GM23338 (cell line): ENCODE results near the gene TERC. TPM values are rescaled to one million over a fixed set of nuclear protein-coding genes. Genes with fewer than 3 reads are reported as not detected.

Experiments
- ATAC-seq: fragments of 200-7000 bp; cut with Tn5 transposase; 3 replicates; pipeline ENCODE4 v1.9.1; 2020
- DNase-seq: peaks from one replicate; pipeline ENCODE4 v3.0.0-alpha.2; 2015; ENCODE audit warnings: low spot score
- H2AFZ ChIP-seq: fragments of 200-600 bp; sonication (generic); 2 replicates; pipeline ENCODE4 v1.8.0; 2016; ENCODE audit warnings: antibody characterized with exemption, mild to moderate bottlenecking, moderate library complexity
- H3F3A ChIP-seq: fragments of 200-600 bp; sonication (generic); replicated peaks from 2 replicates; pipeline ENCODE4 v1.8.0; 2017; ENCODE audit warnings: antibody characterized with exemption, mixed run types, low read depth
- H3K27ac ChIP-seq: fragments of 200-600 bp; sonication (generic); 2 replicates; pipeline ENCODE4 v1.6.1; 2016; ENCODE audit warnings: low read depth
- H3K27me3 ChIP-seq: fragments of 200-600 bp; sonication (generic); 2 replicates; pipeline ENCODE4 v1.8.0; 2016; ENCODE audit warnings: mild to moderate bottlenecking, mixed run types, moderate library complexity; ENCODE audit not compliant: insufficient read depth
- H3K36me3 ChIP-seq: fragments of 200-600 bp; sonication (generic); 2 replicates; pipeline ENCODE4 v1.8.0; 2016; ENCODE audit warnings: mild to moderate bottlenecking; ENCODE audit not compliant: insufficient read depth
- H3K4me1 ChIP-seq: fragments of 200-600 bp; sonication (generic); 2 replicates; pipeline ENCODE4 v1.8.0; 2016; ENCODE audit warnings: mild to moderate bottlenecking, moderate library complexity; ENCODE audit not compliant: insufficient read depth
- H3K4me2 ChIP-seq: fragments of 200-600 bp; sonication (generic); 2 replicates; pipeline ENCODE4 v1.7.1; 2017; ENCODE audit warnings: mixed run types
- H3K4me3 ChIP-seq: fragments of 200-600 bp; sonication (generic); 2 replicates; pipeline ENCODE4 v1.6.1; 2016; ENCODE audit warnings: mixed run types
- H3K79me2 ChIP-seq: fragments of 200-600 bp; sonication (generic); replicated peaks from 2 replicates; pipeline ENCODE4 v1.8.0; 2017; ENCODE audit warnings: mild to moderate bottlenecking; ENCODE audit not compliant: insufficient read depth
- H3K9me2 ChIP-seq: fragments of 200-600 bp; sonication (generic); 2 replicates; pipeline ENCODE4 v1.8.0; 2017; ENCODE audit not compliant: insufficient read depth
- H4K20me1 ChIP-seq: fragments of 200-600 bp; sonication (generic); replicated peaks from 2 replicates; pipeline ENCODE4 v1.8.0; 2017; ENCODE audit warnings: mild to moderate bottlenecking; ENCODE audit not compliant: insufficient read depth
- H3K27ac Mint-ChIP-seq: 2 replicates; pipeline ENCODE4 v1.8.0; 2020; ENCODE audit warnings: inconsistent platforms, mild to moderate bottlenecking, moderate library complexity, mixed read lengths
- H3K27me3 Mint-ChIP-seq: 3 replicates; pipeline ENCODE4 v1.8.0; 2022; ENCODE audit warnings: low read depth, mild to moderate bottlenecking, moderate library complexity, mixed read lengths, inconsistent platforms; ENCODE audit not compliant: insufficient read depth, poor library complexity
- H3K36me3 Mint-ChIP-seq: 3 replicates; pipeline ENCODE4 v1.8.0; 2021; ENCODE audit warnings: low read depth, mild to moderate bottlenecking, inconsistent platforms, moderate library complexity, mixed read lengths
- H3K4me1 Mint-ChIP-seq: 3 replicates; pipeline ENCODE4 v1.8.0; 2020; ENCODE audit warnings: mild to moderate bottlenecking, inconsistent platforms, mixed read lengths
- H3K4me3 Mint-ChIP-seq: 3 replicates; pipeline ENCODE4 v1.8.0; 2021; ENCODE audit warnings: moderate library complexity, mild to moderate bottlenecking, inconsistent platforms, mixed read lengths
- H3K9me3 Mint-ChIP-seq: 3 replicates; pipeline ENCODE4 v1.8.0; 2020; ENCODE audit warnings: moderate library complexity, mild to moderate bottlenecking, inconsistent platforms, mixed read lengths
- CREB1 ChIP-seq: fragments of 250-450 bp; sonication (Bioruptor Pico); IDR thresholded peaks from 2 replicates; pipeline ENCODE4 v1.5.0; 2020; ENCODE audit warnings: low read depth, mild to moderate bottlenecking, moderate library complexity
- EZH2 ChIP-seq: fragments of 200-600 bp; sonication (generic); IDR thresholded peaks from one replicate; pipeline ENCODE4 v1.8.0; 2017; ENCODE audit warnings: antibody characterized with exemption, mild to moderate bottlenecking, low read depth; ENCODE audit not compliant: unreplicated experiment
- EZH2phosphoT487 ChIP-seq: fragments of 200-600 bp; sonication (generic); IDR thresholded peaks from one replicate; pipeline ENCODE4 v1.8.1; 2018; ENCODE audit warnings: antibody characterized with exemption; ENCODE audit not compliant: unreplicated experiment
- JUNB ChIP-seq: IDR thresholded peaks from one replicate; pipeline ENCODE4 v1.6.1; 2016; ENCODE audit warnings: antibody characterized with exemption; ENCODE audit not compliant: unreplicated experiment
- POLR2AphosphoS5 ChIP-seq: IDR thresholded peaks from 2 replicates; pipeline ENCODE4 v1.6.1; 2016; ENCODE audit warnings: antibody characterized with exemption, low read depth
- REST ChIP-seq: IDR thresholded peaks from one replicate; pipeline ENCODE4 v1.6.1; 2018; ENCODE audit warnings: antibody characterized with exemption; ENCODE audit not compliant: unreplicated experiment
- ZNF331 ChIP-seq: fragments of 250-450 bp; sonication (Bioruptor Pico); IDR thresholded peaks from 2 replicates; pipeline ENCODE4 v1.5.0; 2020; ENCODE audit warnings: low read depth, mild to moderate bottlenecking, moderate library complexity
- polyA plus RNA-seq: library from polyadenylated mRNA; unstranded; fragments of >200 nt; fragmentation: Nextera tagmentation; extraction: Ambion mirVana; gene quantifications from 2 replicates; pipeline ENCODE4 v1.2.1, GENCODE V29; 2016
- total RNA-seq: library from RNA; depleted of rRNA; stranded (reverse); fragments of >200 nt; shearing (Covaris generic); gene quantifications from 2 replicates; pipeline ENCODE4 v1.2.3, GENCODE V29; 2014
- TF ChIP-seq, protein P1 (sequence below), 2 experiments: fragments of 200-600 bp in 1 of 2; sonication (generic) in 1 of 2; conservative IDR thresholded peaks; 2 replicates each; pipeline versions ENCODE4 v1.5.1 to v1.6.1; 2016 to 2017; ENCODE audit warnings: antibody characterized with exemption in 2 of 2, low read depth in 2 of 2, mild to moderate bottlenecking in 2 of 2, moderate library complexity in 1 of 2

Gene TERC
- total and polyA plus RNA-seq, 2 experiments from 2014 or later: 1.7 to 206 TPM

DNA sequence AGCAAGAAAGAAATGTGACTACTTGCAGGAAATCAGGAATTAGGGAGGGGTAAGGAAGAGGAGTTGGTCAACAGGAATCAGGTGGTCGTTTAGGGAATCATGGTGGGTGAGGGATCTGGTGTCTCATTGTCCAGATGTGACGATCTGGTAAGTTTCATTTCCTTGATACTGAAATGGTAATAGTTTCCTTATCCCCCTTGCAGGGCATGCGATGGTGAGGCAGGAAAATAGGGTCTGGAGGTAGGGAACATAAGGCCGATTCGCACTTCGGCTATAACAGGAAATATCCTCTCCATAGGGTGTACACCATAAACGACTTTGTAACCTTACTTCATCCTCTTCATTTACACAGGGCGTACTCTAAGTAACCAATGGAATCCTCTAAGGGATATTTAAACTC is 48.4 kb upstream of the TERC start (continued):
- TF ChIP-seq CREB1 (CRISPR knock-in tag): no peak

DNA sequence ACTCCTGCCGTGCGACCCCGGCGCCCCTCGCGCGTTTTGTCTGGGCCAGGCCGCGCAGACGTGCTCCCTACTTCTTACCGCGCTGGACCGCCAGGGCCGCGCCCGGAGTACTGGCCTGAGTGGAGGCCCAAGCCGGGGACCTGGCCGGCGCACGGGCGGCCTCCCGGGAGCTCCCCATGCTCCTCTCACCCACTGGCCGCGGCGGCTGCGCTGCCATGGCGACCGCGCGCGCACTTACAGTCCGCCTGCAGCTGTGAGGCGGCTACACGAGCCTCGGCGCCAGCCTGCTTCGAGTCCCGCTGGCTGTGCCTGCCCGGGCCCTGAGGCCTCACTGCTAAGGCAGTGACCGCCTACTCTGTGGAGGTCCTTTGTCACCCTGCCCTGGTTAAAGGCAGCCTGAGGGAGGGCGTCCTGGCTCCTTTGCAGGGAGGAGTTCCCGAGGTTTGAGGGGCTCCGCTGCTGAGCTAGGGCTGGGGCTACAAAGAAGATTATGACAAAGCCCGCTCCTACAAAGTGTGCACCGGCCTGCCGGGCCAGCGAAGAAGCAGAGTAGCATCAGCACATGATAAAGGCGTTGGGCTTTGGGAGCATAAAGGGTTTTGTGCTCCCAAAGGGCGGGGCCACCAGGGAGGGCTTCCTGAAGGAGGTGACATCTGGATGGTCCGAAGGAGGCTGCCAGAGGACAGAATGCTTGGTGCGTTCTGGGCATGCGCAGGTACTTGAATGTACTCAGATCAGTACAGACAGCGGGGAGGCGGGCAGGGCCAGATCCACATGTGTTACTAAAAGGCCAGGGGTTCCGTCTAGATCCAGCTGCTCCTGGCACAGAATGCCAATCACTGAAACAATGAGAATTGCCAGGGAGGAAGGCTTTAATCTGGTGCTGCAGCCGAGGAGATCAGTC is 47.7 kb upstream of the TERC start, which contains the start of the genes LRRC34 and LRRIQ4:
TSS of gene LRRC34 (minus strand) at position 573 of the 904 bp plus-strand sequence. CDS start at position 217, 356 bp downstream.
TSS of gene LRRIQ4 (plus strand) at position 539 of the 904 bp plus-strand sequence. CDS start 9,052 bp downstream, outside the sequence.
- Histone ChIP-seq H2AFZ (peak within 1 kb of the TSS; percentile 98), H3K27me3 (peaks cover 12% of the 10 kb centered on the region; the same call in 1 of the 2 replicates), H3K9me2 (no peaks in the 10 kb centered on the region), H4K20me1 (no peaks in the 10 kb centered on the region), H3K27ac (no peak within 1 kb of the TSS), H3K4me1 (peaks cover 20% of the 10 kb centered on the region), H3K4me2 (peak within 1 kb of the TSS; percentile 96), H3K4me3 (peak within 1 kb of the TSS; percentile 81), H3F3A (no peaks in the 10 kb centered on the region), H3K36me3 (no peaks in the 10 kb centered on the region), H3K79me2 (no peaks in the 10 kb centered on the region)
- H3K36me3 Mint-ChIP-seq: no peaks in the 10 kb centered on the region
- peaks cover 25% of the 10 kb centered on the region for H3K4me1 Mint-ChIP-seq
- peak; percentile 97 for DNase-seq
- H3K27me3 Mint-ChIP-seq: peaks cover 18% of the 10 kb centered on the region
- H3K4me3 Mint-ChIP-seq: peak within 1 kb of the TSS; percentile 78
- peak; percentile 84 for ATAC-seq
- no peak for TF ChIP-seq JUNB
- TF ChIP-seq POLR2AphosphoS5: peak; percentile 61
- TF ChIP-seq ZNF331 (CRISPR knock-in tag): no peak
- no peak within 1 kb of the TSS for H3K27ac Mint-ChIP-seq
- H3K9me3 Mint-ChIP-seq: peaks cover 13% of the 10 kb centered on the region; the same call in 2 of the 3 replicates

- H2AFZ ChIP-seq: peak overlapping the region; percentile 98
- H4K20me1 ChIP-seq: no peaks in the 10 kb centered on the region
- H3K36me3 ChIP-seq: no peaks in the 10 kb centered on the region
- peaks cover 18% of the 10 kb centered on the region for H3K27me3 Mint-ChIP-seq
- H3K79me2 ChIP-seq: no peaks in the 10 kb centered on the region
- peaks cover 25% of the 10 kb centered on the region for H3K4me1 Mint-ChIP-seq
- H3K36me3 Mint-ChIP-seq: no peaks in the 10 kb centered on the region
- no peaks in the 10 kb centered on the region for H3K9me2 ChIP-seq
- H3K4me3 Mint-ChIP-seq: peak overlapping the region; percentile 78
- peak; percentile 6 for DNase-seq
- H3F3A ChIP-seq: no peaks in the 10 kb centered on the region
- peaks cover 12% of the 10 kb centered on the region; the same call in 1 of the 2 replicates for H3K27me3 ChIP-seq
- H3K9me3 Mint-ChIP-seq: peaks cover 13% of the 10 kb centered on the region; the same call in 2 of the 3 replicates
- H3K4me2 ChIP-seq: peak overlapping the region; percentile 96
- no peak overlapping the region for H3K27ac ChIP-seq
- no peak overlapping the region for H3K27ac Mint-ChIP-seq
- peak overlapping the region; percentile 81 for H3K4me3 ChIP-seq
- peaks cover 20% of the 10 kb centered on the region for H3K4me1 ChIP-seq
- no peak; the same call in 2 of the 3 replicates for ATAC-seq
- TF ChIP-seq EZH2phosphoT487 (no peak), REST (no peak), EZH2 (no peak), POLR2AphosphoS5 (no peak)
- TF ChIP-seq, protein P1, sequence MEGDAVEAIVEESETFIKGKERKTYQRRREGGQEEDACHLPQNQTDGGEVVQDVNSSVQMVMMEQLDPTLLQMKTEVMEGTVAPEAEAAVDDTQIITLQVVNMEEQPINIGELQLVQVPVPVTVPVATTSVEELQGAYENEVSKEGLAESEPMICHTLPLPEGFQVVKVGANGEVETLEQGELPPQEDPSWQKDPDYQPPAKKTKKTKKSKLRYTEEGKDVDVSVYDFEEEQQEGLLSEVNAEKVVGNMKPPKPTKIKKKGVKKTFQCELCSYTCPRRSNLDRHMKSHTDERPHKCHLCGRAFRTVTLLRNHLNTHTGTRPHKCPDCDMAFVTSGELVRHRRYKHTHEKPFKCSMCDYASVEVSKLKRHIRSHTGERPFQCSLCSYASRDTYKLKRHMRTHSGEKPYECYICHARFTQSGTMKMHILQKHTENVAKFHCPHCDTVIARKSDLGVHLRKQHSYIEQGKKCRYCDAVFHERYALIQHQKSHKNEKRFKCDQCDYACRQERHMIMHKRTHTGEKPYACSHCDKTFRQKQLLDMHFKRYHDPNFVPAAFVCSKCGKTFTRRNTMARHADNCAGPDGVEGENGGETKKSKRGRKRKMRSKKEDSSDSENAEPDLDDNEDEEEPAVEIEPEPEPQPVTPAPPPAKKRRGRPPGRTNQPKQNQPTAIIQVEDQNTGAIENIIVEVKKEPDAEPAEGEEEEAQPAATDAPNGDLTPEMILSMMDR (conservative IDR thresholded peaks at IDR 0.05; ENCODE audit: low read depth in 2 of 2): no peak
Observed at GRCh38 chr3:169811631-169812331, 46.9 kb upstream of the TERC start.
